Pancreas (tissue), 10 donors: ENCODE results near the gene XIRP2. TPM values are rescaled to one million over a fixed set of nuclear protein-coding genes. Genes with fewer than 3 reads are reported as not detected.
A peak's percentile ranks its signal among the peaks of the same experiment; 100 is the strongest.

Experiments used
- ATAC-seq, 4 donors: fragments of 200-7000 bp; cut with Tn5 transposase; one replicate each; pipeline versions ENCODE4 v1.8.0 to v1.9.1; 2020; ENCODE audit warnings: mild to moderate bottlenecking in 4 of 4, moderate library complexity in 4 of 4
- DNase-seq, 6 donors: peaks; one replicate each; pipeline ENCODE4 v3.0.0-alpha.2; 2020
- FAIRE-seq: peaks from 2 replicates; lab custom pipeline; 2012; peaks lifted over from hg19 to GRCh38; lab: Jason Lieb, UNC
- H3K27ac ChIP-seq, 4 donors: fragments of 200-600 bp; sonication (generic); 1 replicate in 3 of 4; 2 replicates in 1 of 4; pipeline versions ENCODE4 v1.5.0 to v1.8.0; 2020
- H3K27me3 ChIP-seq, 4 donors: fragments of 200-600 bp; one replicate each; pipeline ENCODE4 v1.8.0; 2021
- H3K36me3 ChIP-seq, 3 donors: fragments of 200-600 bp; sonication (generic) in 1 of 3; one replicate each; pipeline versions ENCODE4 v1.5.0 to v1.8.0; 2020 to 2021
- H3K4me1 ChIP-seq, 3 donors: fragments of 200-600 bp; one replicate each; pipeline ENCODE4 v1.8.0; 2021
- H3K4me3 ChIP-seq, 4 donors: fragments of 200-600 bp; sonication (generic) in 2 of 4; one replicate each; pipeline versions ENCODE4 v1.5.0 to v1.8.0; 2020 to 2021
- H3K9me3 ChIP-seq, 4 donors: fragments of 200-600 bp; one replicate each; pipeline ENCODE4 v1.8.0; 2021
- CTCF ChIP-seq, 4 donors: fragments of 200-600 bp; sonication (generic) in 3 of 4; IDR thresholded peaks; one replicate each; pipeline versions ENCODE4 v1.5.0 to v1.8.0; 2021; ENCODE audit warnings: antibody characterized with exemption in 4 of 4
- WGBS, 2 donors: extraction: QIAGEN DNeasy Blood & Tissue Kit; methylation state at CpG; one replicate each; pipeline ENCODE4 v1.1.7; 2013; 5-methylcytosine and 5-hydroxymethylcytosine counted together
- intact Hi-C, 3 donors: fragments of 100-400 bp; cut with DNase I; formaldehyde crosslinking; loops; one replicate each; pipeline versions ENCODE4 v1.11.1 to v1.14.2; 2022
- polyA plus RNA-seq, 2 donors: library from polyadenylated mRNA; stranded (reverse); fragments of 200-250 nt; gene quantifications; one replicate each; pipeline ENCODE4 v1.2.3, GENCODE V29; 2013
- total RNA-seq, 6 donors: library from RNA; stranded (reverse); fragmentation: NEBNext Ultra II Directional in 4 of 6; extraction: Animal tissue kit (Norgen Biotek cat#: 25700) in 4 of 6; gene quantifications; one replicate each; pipeline versions ENCODE4 v1.2.1 to v1.2.4, GENCODE V29; 2021 to 2023
- donor health status: healthy with polysubstance abuse.
- donor health status: DM: no; HTN: no; CAD: no; lungs with moderate emphysema.
- donor health status: DM: no; HTN: no; CAD: no.
- donor health status: control.
- donor health status: control.
- donor health status: Bipolar disorder and iron deficiency.
- donor health status: DM: yes; HTN: yes; CAD: no.
- donor health status: DM: no; HTN: no; CAD: no.
- donor health status: DM: no; HTN: no; CAD: no.
- donor health status: DM: yes; HTN: yes; CAD: no.

The XIRP2 gene
- total and polyA plus RNA-seq, 8 donors: 0.08 to 0.35 (median 0.28) TPM; not detected in 5

GRCh38 chr2:167122389-167122788 is 234.1 kb downstream of the XIRP2 start:
- H3K36me3 ChIP-seq: no peaks in the 10 kb centered on the region
- no peak overlapping the region for H3K4me3 ChIP-seq
- intact Hi-C loops: no loop called here
- FAIRE-seq (no peak), DNase-seq (no peak), ATAC-seq (no peak)
- 68 to 78% methylated on average over 2 of the region's 2 CpGs for WGBS, 2 donors
- no peak overlapping the region for H3K27ac ChIP-seq
- no peaks in the 10 kb centered on the region for H3K27me3 ChIP-seq
- H3K9me3 ChIP-seq: no peaks in the 10 kb centered on the region
- no peaks in the 10 kb centered on the region for H3K4me1 ChIP-seq
- no peak for TF ChIP-seq CTCF (IDR thresholded peaks at IDR 0.05)

GRCh38 chr2:167126165-167126564 is 237.9 kb downstream of the XIRP2 start:
- ATAC-seq (peak in 3 of 4 donors; percentile 59 to 63 (median 60)), FAIRE-seq (no peak), DNase-seq (peak in 4 of 6 donors; percentile 15 to 36 (median 26))
- Histone ChIP-seq H3K4me3 (no peak overlapping the region), H3K36me3 (no peaks in the 10 kb centered on the region), H3K4me1 (no peaks in the 10 kb centered on the region), H3K27ac (no peak overlapping the region), H3K9me3 (no peaks in the 10 kb centered on the region), H3K27me3 (no peaks in the 10 kb centered on the region)
- WGBS, 2 donors: 49 to 52% methylated on average over 3 of the region's 3 CpGs
- no peak for TF ChIP-seq CTCF (IDR thresholded peaks at IDR 0.05)
- intact Hi-C loops: no loop called here

- 10 to 31% methylated on average over 1 of the region's 1 CpG for WGBS, 2 donors
- no peaks in the 10 kb centered on the region for H3K4me1 ChIP-seq
- FAIRE-seq: no peak
- no peak for DNase-seq
- ATAC-seq: peak in 2 of 4 donors; percentile 34 to 46
- no peaks in the 10 kb centered on the region for H3K27me3 ChIP-seq
- intact Hi-C loops: no loop called here
- H3K27ac ChIP-seq: no peak overlapping the region
- no peak for TF ChIP-seq CTCF (IDR thresholded peaks at IDR 0.05)
- no peak overlapping the region for H3K4me3 ChIP-seq
- H3K9me3 ChIP-seq: no peaks in the 10 kb centered on the region
- H3K36me3 ChIP-seq: no peaks in the 10 kb centered on the region
Observed at GRCh38 chr2:167127135-167127534, 238.9 kb downstream of the XIRP2 start.

- WGBS, 2 donors: 94% methylated on average over 9 of the region's 9 CpGs
- intact Hi-C loops: no loop called here
- ATAC-seq: no peak
- FAIRE-seq: no peak
- no peak for DNase-seq
- Histone ChIP-seq H3K9me3 (no peaks in the 10 kb centered on the region), H3K27me3 (no peaks in the 10 kb centered on the region), H3K27ac (no peak overlapping the region), H3K36me3 (no peaks in the 10 kb centered on the region), H3K4me3 (no peak overlapping the region), H3K4me1 (no peaks in the 10 kb centered on the region)
- TF ChIP-seq CTCF (IDR thresholded peaks at IDR 0.05): no peak
Observed at GRCh38 chr2:167128130-167128529, 239.8 kb downstream of the XIRP2 start.

- TF ChIP-seq CTCF (IDR thresholded peaks at IDR 0.05): no peak
- intact Hi-C loops: no loop called here
- Histone ChIP-seq H3K27me3 (no peaks in the 10 kb centered on the region), H3K9me3 (no peaks in the 10 kb centered on the region), H3K36me3 (no peaks in the 10 kb centered on the region), H3K27ac (no peak overlapping the region), H3K4me1 (no peaks in the 10 kb centered on the region), H3K4me3 (no peak overlapping the region)
- DNase-seq (no peak), FAIRE-seq (no peak), ATAC-seq (no peak)
- WGBS, 2 donors: 94 to 97% methylated on average over 1 of the region's 1 CpG
Observed at GRCh38 chr2:167132066-167132465, 243.8 kb downstream of the XIRP2 start.
